Posterior vena cava (tissue), 2 donors: Measurements from ENCODE around the gene PIK3CA. TPM values are rescaled to one million over a fixed set of nuclear protein-coding genes. Genes with fewer than 3 reads are reported as not detected.

Source experiments
- DNase-seq: peaks from one replicate; pipeline ENCODE4 v3.0.0-alpha.2; 2020; ENCODE audit warnings: low spot score
- intact Hi-C, 2 donors: fragments of 100-400 bp; cut with DNase I; formaldehyde crosslinking; loops; one replicate each; pipeline versions ENCODE4 v1.14.1 to v1.14.2; 2022 to 2023
- total RNA-seq, 2 donors: library from RNA; stranded (reverse); fragmentation: NEBNext Ultra II Directional; extraction: Animal tissue kit (Norgen Biotek cat#: 25700); gene quantifications; one replicate each; pipeline ENCODE4 v1.2.1, GENCODE V29; 2021
- donor health status: DM: yes; HTN: yes; CAD: no.
- donor health status: DM: yes; HTN: yes; CAD: no.

The PIK3CA gene
- total RNA-seq, 2 donors from 2014 or later = 34.9 to 46.9 TPM

GRCh38 chr3:179150610-179151009 lies 2.5 kb downstream of the PIK3CA start:
- no peak for DNase-seq
- intact Hi-C loops = no loop called here

DNA sequence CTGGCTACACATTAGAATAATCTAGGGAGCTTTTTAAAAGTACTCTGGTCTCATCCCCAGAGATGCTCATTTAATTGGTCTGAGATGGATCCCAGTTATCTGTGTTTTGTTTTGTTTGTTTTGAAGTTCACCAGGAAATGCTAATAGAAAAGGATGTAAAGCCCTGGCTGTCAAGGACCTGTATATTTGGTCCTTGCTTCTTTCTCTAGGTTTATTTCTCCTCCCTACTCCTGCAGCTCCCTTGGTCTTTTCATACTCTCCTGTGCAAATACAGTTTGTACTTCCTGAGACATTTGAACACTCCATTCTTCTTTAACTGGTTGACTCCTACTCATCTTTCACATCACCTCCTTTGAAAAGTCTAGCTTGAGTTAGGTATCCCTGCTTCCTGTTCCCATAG lies 3.3 kb downstream of the PIK3CA start:
- no peak for DNase-seq
- intact Hi-C loops = no loop called here

DNA sequence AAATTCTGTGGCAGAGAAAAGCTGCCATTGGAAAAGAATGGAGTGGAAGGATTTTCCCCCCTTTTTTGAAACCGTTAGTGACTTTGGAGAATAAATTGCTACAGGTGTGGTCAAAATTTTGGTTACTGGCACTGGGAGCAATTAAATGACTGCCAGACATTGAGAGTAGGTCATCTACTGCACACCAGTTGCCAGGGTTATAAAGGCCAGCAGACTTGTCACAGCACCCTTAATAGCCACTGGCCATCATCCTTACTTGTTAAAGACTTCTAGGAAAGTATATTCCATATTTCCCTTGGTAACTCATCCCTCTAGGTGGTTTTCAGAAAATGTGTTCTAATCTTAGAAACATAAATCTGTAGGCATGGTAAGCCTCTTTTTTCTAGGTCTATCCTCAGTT lies 8.0 kb downstream of the PIK3CA start:
- intact Hi-C loops = no loop called here
- no peak for DNase-seq

DNA sequence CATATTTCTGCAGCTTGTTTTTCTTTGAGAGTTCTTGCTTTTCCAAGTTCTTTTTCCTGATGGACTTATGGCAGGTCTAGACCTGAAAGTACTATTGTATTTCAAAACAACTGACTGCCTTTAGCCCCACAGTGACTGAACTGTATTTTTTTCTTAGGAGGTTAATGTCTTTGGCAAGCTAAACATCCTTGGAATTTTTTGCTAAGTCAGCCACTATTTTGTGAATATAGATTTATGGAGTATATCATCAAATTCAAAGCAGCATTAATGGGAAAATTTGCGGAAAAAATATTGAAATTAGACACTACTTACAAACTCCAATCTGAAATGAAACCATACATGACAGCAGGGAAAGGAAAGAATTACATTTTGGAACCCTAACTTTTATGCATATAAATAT lies 8.6 kb downstream of the PIK3CA start:
- no peak for DNase-seq
- intact Hi-C loops = no loop called here

DNA sequence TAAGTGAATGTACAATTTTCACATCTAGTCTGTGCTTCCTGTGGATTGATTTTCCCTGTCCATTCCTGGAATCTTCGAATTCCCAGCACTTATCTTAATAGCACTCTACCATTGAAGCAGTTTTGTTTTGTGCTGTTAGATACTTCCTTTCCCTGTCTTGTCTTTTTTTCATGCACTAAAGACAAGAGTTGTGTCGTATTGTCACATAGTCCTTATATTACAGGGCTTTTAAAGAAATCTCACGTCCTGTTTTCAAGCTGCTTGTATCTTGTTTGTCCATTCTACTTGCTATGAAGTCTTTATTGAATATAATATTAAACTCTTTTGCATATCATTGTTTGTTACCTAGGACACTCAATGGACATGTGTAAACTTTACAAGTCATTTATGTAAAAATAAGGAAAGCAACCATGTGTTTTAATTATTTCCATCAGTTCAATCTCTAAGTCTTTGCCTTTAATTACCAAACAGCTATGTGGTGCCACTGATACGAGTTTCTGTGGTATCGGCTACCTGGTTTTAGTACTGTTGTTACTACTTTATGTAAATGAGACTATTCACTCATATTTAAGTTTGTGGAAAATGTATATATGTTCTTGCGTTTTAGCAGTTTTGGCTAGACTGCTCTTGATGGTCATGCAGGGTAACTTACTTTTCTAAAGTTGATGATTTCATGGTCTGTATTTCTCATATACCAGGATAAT lies 10.3 kb downstream of the PIK3CA start:
- intact Hi-C loops = no loop called here
- DNase-seq = no peak

GRCh38 chr3:179163503-179163902 lies 15.3 kb downstream of the PIK3CA start:
- intact Hi-C loops = no loop called here
- no peak for DNase-seq

DNA sequence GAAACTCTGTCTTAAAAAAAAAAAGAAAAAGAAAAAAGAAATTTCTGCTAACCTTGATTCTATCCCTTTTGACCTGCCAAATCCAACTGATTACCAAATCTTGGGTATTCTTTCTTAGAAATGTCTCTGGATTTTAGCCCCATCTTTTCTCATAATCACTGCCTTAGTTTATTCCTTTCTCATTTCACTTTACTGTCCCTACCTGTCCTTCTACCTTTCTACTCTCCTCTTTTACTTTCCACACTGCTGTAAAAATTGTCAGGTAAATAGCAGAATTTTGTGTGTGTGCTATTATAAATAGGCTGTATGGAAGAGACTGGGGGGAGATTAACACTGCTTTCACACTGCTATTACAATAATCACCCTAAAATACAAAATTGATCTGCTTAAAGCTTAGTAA lies 16.7 kb downstream of the PIK3CA start:
- intact Hi-C loops = no loop called here
- no peak for DNase-seq

DNA sequence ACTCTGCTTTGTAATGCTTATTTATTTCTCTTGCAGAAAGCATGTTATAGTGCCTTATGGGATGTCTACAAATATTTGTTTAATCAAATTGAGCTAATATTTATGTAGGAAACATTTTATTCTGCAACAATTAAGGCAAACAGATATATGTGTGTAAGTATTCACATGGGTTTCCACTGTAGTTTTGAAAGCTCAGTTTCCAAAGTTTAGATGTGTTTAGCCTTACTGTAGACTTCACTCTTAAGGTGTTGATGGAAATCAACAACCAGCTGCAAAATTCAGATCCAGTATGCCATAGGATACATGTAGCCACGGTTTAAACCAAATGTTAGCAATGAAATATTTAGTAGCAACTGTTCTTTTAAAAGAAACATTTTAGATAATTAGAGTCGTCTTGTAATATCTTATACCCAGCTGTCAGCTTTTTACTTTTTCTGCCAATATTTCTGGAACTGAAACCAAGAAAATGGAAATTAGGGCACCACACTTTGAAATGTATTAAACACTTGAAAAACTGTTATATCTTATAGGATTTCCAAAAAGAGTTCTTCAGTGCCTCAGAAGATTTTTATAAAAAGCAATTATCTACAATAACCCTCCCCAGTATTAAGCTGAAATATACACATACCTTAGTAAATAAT lies 18.5 kb downstream of the PIK3CA start:
- intact Hi-C loops = no loop called here
- no peak for DNase-seq

- intact Hi-C loops = no loop called here
- no peak for DNase-seq
Observed at GRCh38 chr3:179168918-179169317, 20.8 kb downstream of the PIK3CA start.

GRCh38 chr3:179172546-179172945 lies 24.4 kb downstream of the PIK3CA start:
- intact Hi-C loops = no loop called here
- no peak for DNase-seq

DNA sequence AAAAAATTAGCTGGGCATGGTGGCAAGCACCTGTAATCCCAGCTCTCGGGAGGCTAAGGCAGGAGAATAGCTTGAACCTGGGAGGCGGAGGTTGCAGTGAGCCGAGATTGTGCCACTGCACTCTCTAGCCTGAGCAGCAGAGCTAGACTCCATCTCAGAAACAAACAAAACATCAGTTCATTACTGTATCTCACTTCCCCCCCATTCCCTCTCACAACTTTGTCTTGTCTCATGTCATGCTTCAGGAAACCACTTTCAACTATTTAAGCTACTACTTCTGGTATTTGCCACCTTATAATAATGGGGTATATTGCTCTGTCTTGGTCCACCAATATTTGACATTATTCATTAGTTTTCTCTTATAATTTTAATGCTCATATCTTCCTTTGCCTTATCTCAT lies 26.2 kb downstream of the PIK3CA start:
- intact Hi-C loops = no loop called here
- DNase-seq = no peak

GRCh38 chr3:179174898-179175297 lies 26.7 kb downstream of the PIK3CA start:
- no peak for DNase-seq
- intact Hi-C loops = no loop called here

DNA sequence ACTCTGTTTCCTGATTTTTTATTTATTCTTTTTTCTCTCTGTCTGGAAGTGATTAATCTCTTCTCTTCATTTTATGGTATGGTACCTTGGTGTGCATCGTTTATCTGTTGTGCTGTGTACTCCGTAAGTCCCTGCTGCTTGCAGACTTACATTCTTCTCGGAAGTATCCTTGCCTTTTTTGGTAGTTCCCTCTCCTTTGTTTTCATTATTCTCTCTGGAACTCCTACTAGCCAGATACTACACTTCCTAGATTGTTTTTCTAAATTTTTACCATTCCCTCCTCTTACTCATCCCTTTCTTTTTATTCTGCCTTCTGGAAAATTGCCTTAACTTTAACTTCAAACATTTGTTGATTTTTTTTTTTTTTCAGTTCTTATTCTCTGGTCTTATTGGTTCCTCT lies 27.2 kb downstream of the PIK3CA start:
- DNase-seq = no peak
- intact Hi-C loops = no loop called here

DNA sequence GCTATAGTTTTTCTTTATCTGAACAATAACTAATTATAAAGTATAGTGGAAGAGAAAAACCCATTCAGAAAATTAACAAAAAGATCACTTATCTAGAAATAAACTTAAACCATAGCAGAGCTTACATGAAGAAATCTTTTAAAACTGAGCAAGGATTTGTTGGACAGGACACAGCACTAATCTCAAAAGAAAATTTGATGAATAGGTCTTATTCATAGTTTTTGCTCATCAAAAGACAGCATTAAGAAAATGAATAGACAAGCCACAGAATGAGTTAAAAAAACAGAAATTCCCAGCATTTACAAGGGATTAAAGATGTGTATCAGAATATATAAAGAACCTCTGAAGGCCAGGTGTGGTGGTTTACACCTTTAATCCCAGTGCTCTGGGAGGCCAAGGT lies 29.5 kb downstream of the PIK3CA start:
- DNase-seq = no peak
- intact Hi-C loops = no loop called here

DNA sequence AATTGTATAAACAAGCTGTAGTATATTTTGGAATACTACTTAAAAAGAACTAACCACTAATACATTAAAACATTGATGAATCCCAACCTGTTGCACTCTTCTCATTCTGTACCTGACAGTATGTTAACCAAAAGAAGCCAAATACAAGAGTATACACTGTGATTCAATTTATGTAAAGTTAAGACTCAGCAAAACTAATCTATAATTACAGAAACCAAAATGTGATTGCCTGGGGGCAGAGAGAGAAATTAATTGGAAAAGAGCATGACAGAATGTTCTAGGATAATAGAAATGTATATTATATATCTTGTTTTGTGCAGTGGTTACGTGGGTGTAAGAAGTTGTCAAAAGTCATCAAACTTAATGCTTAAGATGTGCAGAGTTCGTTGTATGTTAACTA lies 31.1 kb downstream of the PIK3CA start:
- intact Hi-C loops = no loop called here
- no peak for DNase-seq

- DNase-seq = no peak
- intact Hi-C loops = no loop called here
Observed at GRCh38 chr3:179179979-179180759, 32.0 kb downstream of the PIK3CA start.

GRCh38 chr3:179181021-179181472 lies 32.9 kb downstream of the PIK3CA start:
- intact Hi-C loops = no loop called here
- no peak for DNase-seq

GRCh38 chr3:179181993-179182551 lies 33.9 kb downstream of the PIK3CA start:
- intact Hi-C loops = no loop called here
- DNase-seq = no peak

DNA sequence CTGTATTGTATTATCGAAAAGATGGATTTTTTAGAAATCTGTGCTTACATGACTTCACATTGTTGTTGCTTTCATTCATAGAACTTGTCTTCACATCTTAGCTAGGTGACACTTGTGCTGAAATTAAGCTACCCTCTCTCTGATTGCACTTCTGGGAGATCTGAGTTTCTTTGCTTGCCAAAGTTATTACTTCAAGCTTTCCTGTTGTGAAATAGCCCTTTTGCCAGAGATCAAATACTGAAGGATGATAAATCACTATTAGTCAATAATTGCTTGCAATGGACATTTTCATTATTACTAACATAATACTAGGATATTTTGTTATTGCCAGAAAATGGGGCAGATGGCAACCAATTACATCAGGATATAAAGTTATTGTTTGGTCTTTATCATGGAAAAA lies 34.7 kb downstream of the PIK3CA start:
- intact Hi-C loops = no loop called here
- DNase-seq = no peak

- intact Hi-C loops = no loop called here
- no peak for DNase-seq
Observed at GRCh38 chr3:179184826-179185225, 36.7 kb downstream of the PIK3CA start.
